Measurements from ENCODE around the gene NGB.

NGB gene

DNA sequence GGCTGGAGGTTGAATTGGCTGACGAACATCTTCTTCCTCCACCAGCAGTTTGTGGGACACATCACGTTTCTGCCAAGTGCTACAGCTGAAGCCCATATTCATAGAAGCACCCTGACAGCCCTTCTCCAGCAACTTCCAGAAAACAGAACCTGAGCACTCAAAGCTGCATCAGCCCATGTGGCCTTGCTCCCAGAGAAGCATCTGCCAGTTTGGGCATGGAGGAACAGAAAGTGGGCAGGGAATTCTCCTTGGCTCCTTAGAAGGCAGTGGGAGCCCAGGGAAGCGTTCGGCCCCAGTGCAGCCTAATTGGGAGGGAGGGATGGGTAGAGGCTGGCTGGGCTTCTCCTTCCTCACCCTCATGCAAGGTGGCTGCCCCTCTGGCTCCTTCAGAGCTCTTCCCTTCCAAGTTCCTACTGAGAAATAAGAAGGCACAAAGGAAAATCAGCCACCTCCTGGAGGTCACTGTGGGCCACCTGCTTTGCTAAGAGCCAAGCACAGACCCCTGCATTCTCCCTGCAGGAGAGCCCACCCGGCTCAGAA, 4.1 kb upstream of the NGB start:
- no peak overlapping the region for H3K4me3 ChIP-seq (replicated peaks in 1 of 2; ENCODE audit: low read depth in 2 of 2, low read length in 2 of 2)
- DNase-seq (ENCODE audit: low read depth in 2 of 2), result no peak
- TF ChIP-seq, protein P1, sequence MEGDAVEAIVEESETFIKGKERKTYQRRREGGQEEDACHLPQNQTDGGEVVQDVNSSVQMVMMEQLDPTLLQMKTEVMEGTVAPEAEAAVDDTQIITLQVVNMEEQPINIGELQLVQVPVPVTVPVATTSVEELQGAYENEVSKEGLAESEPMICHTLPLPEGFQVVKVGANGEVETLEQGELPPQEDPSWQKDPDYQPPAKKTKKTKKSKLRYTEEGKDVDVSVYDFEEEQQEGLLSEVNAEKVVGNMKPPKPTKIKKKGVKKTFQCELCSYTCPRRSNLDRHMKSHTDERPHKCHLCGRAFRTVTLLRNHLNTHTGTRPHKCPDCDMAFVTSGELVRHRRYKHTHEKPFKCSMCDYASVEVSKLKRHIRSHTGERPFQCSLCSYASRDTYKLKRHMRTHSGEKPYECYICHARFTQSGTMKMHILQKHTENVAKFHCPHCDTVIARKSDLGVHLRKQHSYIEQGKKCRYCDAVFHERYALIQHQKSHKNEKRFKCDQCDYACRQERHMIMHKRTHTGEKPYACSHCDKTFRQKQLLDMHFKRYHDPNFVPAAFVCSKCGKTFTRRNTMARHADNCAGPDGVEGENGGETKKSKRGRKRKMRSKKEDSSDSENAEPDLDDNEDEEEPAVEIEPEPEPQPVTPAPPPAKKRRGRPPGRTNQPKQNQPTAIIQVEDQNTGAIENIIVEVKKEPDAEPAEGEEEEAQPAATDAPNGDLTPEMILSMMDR (IDR thresholded peaks at IDR 0.05; ENCODE audit: low read depth, low read length), result no peak

DNA sequence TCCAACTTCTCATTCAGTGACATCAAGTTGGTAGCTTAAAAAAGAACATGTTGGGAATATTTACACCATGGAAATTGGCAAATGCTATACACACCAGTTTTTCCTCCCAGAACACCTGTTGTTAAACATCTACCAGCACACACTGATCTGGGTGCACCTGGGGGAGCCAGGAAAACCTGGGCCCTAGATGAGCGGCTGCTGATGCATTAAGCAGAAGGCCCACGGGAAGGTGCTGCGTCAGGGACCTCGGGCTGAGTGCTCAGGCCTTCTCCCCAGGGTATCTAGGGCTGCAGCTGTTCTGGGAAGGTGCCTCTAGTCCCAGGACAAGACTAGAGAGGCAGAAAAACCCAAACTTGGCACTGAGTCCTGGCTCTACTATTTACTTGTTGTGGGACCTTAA, 2.8 kb upstream of the NGB start:
- no peak overlapping the region for H3K4me3 ChIP-seq (replicated peaks in 1 of 2; ENCODE audit: low read depth in 2 of 2, low read length in 2 of 2)
- DNase-seq (ENCODE audit: low read depth in 2 of 2), result no peak
- TF ChIP-seq, protein P1 (IDR thresholded peaks at IDR 0.05; ENCODE audit: low read depth, low read length), result no peak

DNA sequence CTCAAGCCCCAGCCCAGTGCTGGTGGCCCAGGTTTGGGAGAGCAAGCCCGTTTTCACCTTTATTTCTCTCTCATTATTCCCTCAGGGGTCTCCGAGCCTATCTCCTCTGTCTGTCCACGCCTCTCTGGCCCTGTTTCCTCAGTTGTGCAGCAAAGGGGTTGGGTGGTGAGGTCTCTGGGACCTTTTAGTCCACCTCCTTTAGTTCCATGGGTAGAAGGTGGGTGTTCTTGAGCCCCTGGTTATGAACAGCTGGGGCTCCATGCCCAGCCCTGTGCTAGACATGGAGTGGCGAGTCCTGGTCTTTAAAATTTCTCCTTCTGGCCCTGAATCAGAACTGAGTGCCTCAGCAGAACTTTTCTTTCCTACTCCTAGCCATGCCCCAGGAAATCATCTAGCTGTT, 1.3 kb upstream of the NGB start:
- TF ChIP-seq, protein P1 (IDR thresholded peaks at IDR 0.05; ENCODE audit: low read depth, low read length), result no peak
- no peak overlapping the region for H3K4me3 ChIP-seq (replicated peaks in 1 of 2; ENCODE audit: low read depth in 2 of 2, low read length in 2 of 2)

DNA sequence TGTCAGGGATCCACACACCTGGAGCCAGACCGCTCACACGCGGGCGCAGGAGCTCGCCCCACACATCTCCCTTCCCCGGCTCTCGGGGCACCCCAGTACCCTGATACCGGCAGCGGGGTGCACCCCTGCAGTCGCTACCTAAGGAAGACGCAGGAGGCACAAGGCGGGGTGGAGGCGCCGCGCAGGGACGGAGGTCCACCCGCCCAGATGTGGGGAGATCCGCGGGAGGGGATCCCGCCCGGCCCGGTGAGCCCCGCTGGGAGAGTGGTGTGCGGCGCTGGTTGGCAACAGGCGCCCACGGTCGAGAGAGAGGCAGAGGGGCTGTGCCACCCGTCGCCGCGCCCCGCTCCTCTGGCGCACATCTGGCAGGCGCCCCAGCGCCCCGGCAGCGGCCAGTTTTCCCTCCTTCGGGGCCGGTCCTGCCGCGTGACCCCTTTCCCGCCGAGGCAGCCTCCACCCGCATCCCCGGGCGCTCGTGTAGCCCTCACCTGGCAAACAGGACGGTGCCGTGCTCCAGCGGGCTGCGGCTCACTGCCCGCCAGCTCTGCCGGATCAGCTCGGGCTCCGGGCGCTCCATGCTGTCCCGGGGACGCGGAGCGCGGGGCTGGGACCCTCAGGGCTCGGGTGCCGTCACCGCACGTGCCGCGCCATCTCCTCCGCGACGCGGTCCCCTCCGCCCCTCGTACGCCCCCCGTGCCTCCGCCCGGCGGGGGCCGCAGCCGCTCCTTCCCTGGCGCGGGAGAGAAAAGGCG, 469 bp downstream of the NGB start:
- TF ChIP-seq, protein P1 (IDR thresholded peaks at IDR 0.05; ENCODE audit: low read depth, low read length), result no peak
- H3K4me3 ChIP-seq (replicated peaks in 1 of 2; ENCODE audit: low read depth in 2 of 2, low read length in 2 of 2), result no peak overlapping the region
- DNase-seq (ENCODE audit: low read depth in 2 of 2), result no peak

More for the DNA sequence above, 1.3 kb upstream of the NGB start:
- no peak for DNase-seq (ENCODE audit: low read depth in 2 of 2)

DNA sequence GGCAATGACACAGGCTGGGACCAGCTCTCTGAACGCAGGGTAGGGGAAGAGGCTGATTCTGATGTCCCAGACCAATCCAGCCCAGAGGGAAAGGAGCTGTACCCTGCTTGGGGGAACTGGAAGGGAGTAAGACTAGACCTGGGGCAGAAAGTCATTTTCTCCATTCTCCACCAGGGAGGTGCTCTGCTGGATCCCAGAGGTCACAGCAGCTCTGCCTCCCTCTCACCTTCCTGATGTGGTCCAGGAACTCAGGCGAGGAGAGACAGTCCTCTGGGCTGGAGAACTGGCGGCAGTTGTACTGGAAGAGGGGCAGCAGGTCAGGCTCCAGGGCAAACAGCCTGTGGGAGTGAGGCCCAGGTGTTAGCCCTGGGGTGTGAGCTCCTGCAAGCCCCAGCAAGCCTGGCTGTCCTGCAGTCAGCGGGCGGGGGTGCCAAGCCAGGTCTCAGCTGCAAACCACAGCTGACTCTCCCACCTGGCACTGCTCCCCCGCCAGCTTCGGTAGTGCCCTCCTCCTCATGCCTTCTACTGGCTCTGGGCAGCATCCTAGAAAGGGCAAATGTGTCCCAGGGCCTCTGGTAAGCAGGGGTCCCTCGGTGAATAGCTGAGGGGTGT, 1.9 kb downstream of the NGB start:
- DNase-seq (ENCODE audit: low read depth in 2 of 2), result no peak
- TF ChIP-seq, protein P1 (IDR thresholded peaks at IDR 0.05; ENCODE audit: low read depth, low read length), result no peak
- H3K4me3 ChIP-seq (replicated peaks in 1 of 2; ENCODE audit: low read depth in 2 of 2, low read length in 2 of 2), result no peak overlapping the region

DNA sequence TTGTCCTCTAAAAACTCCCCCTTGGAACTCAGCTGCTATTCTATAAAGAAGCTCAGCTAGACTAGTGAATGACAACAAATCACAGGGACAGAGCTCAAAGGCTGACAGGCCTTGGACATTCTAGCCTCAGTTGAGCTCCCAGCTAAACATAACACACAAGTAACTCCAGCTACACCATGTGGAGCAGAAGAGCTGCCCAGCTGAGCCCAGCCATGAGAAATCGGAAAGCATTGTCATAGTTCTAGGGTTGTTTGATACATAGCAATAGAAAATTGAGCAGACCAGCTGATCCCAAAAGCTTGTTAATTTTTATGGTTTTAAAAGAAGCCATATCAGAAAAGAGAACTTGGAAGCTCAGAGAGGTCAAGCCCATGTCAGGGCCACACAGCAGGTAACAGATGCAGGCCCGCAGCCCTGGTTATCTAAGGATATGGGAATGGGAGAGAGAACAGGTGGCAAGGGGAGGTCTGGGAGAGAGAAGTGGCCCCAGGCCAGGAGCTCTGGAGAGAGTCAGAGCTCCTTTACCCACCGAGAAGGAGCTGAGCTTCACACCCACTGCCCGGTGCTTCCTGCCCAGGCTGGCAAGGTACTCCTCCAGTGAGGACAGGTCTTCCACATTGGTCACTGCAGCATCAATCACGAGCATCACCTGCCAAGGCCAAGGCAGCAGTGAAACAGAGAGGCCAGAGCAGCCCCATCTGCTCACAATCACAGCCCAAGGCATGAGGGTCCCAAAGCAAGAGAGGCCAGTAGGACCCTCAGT, 2.9 kb downstream of the NGB start:
- TF ChIP-seq, protein P1 (IDR thresholded peaks at IDR 0.05; ENCODE audit: low read depth, low read length), result no peak
- no peak overlapping the region for H3K4me3 ChIP-seq (replicated peaks in 1 of 2; ENCODE audit: low read depth in 2 of 2, low read length in 2 of 2)
- no peak for DNase-seq (ENCODE audit: low read depth in 2 of 2)
